CD4-positive, alpha-beta T cell treated with Interleukin-6 at 100 ng/mL for 8 hours (primary cell): Measurements from ENCODE around the gene NRDE2.
"Not testable (repeated sequence)": the region's sequence is repeated elsewhere in the genome, so short reads cannot be mapped to it uniquely, and the experiment has no call there.

Experiments
- DNase-seq: peaks from one replicate; pipeline ENCODE4 v3.0.0-alpha.2; 2020; ENCODE audit warnings: mixed read lengths, low spot score

The NRDE2 gene

GRCh38 chr14:90272523-90272922 is 59.2 kb downstream of the NRDE2 start:
- no peak for DNase-seq

GRCh38 chr14:90268420-90268819 is 63.3 kb downstream of the NRDE2 start:
- no peak for DNase-seq

GRCh38 chr14:90266441-90267154 is 65.1 kb downstream of the NRDE2 start:
- DNase-seq = no peak

- no peak for DNase-seq
These were observed 67.8 kb downstream of the NRDE2 start for GRCh38 chr14:90263748-90264449.

GRCh38 chr14:90256354-90257131 is 75.2 kb downstream of the NRDE2 start, which contains the start of gene PSMC1:
PSMC1 (plus strand) TSS chr14:90256553; CDS start chr14:90256598, 45 bp downstream.
- peak; percentile 86 for DNase-seq

GRCh38 chr14:90255871-90256270 is 75.9 kb downstream of the NRDE2 start:
- no peak for DNase-seq

- no peak for DNase-seq
These were observed 77.9 kb downstream of the NRDE2 start for GRCh38 chr14:90253826-90254225.

GRCh38 chr14:90248594-90248993 is 83.1 kb downstream of the NRDE2 start:
- DNase-seq = no peak

GRCh38 chr14:90247441-90247840 is 84.3 kb downstream of the NRDE2 start:
- not testable (repeated sequence) for DNase-seq

GRCh38 chr14:90246936-90247335 is 84.8 kb downstream of the NRDE2 start:
- DNase-seq = no peak

GRCh38 chr14:90242444-90242843 is 89.3 kb downstream of the NRDE2 start:
- DNase-seq = no peak

GRCh38 chr14:90239139-90239538 is 92.6 kb downstream of the NRDE2 start:
- no peak for DNase-seq

- peak; percentile 35 for DNase-seq
These were observed 96.4 kb downstream of the NRDE2 start for GRCh38 chr14:90235179-90235976.

GRCh38 chr14:90229942-90230341 is 101.8 kb downstream of the NRDE2 start:
- not testable (repeated sequence) for DNase-seq

- no peak for DNase-seq
These were observed 103.3 kb downstream of the NRDE2 start for GRCh38 chr14:90228478-90228877.
